Activated CD8-positive, alpha-beta memory T cell treated with anti-CD3 and anti-CD28 coated beads for 4 hours (primary cell): ENCODE results near the gene FUBP3.
"Not testable (repeated sequence)": the region's sequence is repeated elsewhere in the genome, so short reads cannot be mapped to it uniquely, and the experiment has no call there.

Experiments used
- DNase-seq, 2 donors: peaks; one replicate each; pipeline ENCODE4 v3.0.0-alpha.2; 2020; ENCODE audit warnings: low read depth in 2 of 2

FUBP3 gene

GRCh38 chr9:130556396-130557076 lies 22.8 kb upstream of the FUBP3 start:
- no peak for DNase-seq

DNA sequence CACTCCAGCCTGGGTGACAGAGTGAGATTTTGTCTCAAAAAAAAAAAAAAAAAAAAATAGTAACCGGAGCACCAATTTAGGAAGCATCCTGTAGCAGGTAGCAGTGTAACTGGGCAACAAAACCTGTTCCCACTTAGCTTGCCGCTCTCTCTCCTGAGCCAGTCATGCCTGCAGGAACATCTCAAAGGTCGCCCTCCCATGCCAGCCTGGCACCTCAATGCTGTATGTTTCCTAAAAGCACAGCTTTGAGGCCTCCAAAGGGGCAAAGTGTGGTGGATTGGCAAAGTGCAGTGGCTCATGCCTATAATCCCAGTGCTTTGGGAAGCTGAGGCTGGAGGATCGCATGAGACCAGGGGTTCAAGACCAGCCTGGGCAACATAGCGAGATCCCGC lies 22.3 kb upstream of the FUBP3 start:
- no peak for DNase-seq

- DNase-seq, result no peak
Measured at GRCh38 chr9:130561056-130561455, 18.3 kb upstream of the FUBP3 start.

- not testable (repeated sequence) for DNase-seq
Measured at GRCh38 chr9:130562525-130562924, 16.9 kb upstream of the FUBP3 start.

- DNase-seq, result no peak
Measured at GRCh38 chr9:130563797-130564196, 15.6 kb upstream of the FUBP3 start.

- no peak for DNase-seq
Measured at GRCh38 chr9:130565792-130566191, 13.6 kb upstream of the FUBP3 start.

- no peak for DNase-seq
Measured at GRCh38 chr9:130570208-130570607, 9.2 kb upstream of the FUBP3 start.

- DNase-seq, result no peak
Measured at GRCh38 chr9:130575514-130575913, 3.9 kb upstream of the FUBP3 start.

DNA sequence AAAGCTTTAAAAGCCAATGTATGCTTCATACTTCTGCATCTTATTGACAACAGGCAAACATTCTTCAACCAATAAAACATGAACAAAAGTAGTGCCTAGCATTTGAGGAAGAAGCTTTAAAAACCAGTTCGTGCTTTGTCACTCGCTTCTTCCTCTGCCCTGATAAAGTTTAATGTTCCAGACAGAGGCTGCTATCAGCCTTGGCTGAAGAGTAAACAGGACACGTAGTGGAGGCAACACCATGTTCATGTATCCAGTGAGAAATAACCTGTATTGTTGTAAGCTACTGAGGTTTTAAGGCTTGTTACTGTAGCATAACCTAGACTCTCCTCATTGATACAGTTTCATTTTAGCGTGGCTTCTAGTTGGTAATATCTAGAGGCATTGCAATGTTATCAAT lies 3.2 kb upstream of the FUBP3 start:
- DNase-seq, result no peak

- DNase-seq, result no peak
Measured at GRCh38 chr9:130579738-130580463, 524 bp downstream of the FUBP3 start.

GRCh38 chr9:130581766-130582165 lies 2.4 kb downstream of the FUBP3 start:
- DNase-seq, result no peak

- no peak for DNase-seq
Measured at GRCh38 chr9:130583271-130583670, 3.9 kb downstream of the FUBP3 start.

DNA sequence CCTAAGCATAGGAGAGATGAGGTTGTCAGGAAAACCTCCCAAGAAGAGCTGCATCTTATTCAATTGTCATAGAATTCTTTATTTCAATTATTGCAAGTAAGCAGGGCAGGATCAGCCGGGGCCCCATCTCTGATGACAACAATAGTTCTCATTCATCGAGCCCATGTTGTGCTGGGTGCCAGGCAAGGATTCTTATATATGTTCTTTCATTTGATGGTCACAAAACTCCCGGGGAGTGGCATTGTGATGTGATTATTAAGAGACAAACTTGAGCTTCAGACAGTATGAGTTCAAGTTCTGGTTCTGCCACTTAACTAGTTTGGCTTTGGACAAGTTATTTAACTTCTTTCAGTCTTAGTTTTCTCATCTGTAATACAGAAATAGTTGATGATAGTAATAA lies 8.5 kb downstream of the FUBP3 start:
- no peak for DNase-seq

GRCh38 chr9:130588416-130588815 lies 9.0 kb downstream of the FUBP3 start:
- no peak for DNase-seq

GRCh38 chr9:130589754-130590153 lies 10.4 kb downstream of the FUBP3 start:
- DNase-seq, result no peak

DNA sequence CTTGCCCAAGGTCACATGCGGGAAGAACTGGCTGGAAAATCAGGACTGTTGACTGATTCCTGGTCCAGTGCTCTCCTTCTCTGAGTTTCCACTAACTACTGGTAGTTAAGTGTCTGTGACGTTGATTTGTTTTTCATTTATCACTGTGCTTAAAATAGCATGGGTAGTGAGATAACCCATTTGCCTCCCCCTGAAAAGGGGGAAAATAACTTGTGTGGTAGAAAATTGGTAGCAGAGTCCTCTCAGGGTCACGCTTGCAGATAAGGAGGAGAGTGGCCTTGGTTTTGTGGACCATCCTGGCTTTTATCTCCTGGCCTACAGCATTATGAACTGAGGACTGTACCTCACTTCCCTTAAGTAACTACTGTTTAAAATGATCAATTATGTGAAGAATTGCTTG lies 10.9 kb downstream of the FUBP3 start:
- no peak for DNase-seq

DNA sequence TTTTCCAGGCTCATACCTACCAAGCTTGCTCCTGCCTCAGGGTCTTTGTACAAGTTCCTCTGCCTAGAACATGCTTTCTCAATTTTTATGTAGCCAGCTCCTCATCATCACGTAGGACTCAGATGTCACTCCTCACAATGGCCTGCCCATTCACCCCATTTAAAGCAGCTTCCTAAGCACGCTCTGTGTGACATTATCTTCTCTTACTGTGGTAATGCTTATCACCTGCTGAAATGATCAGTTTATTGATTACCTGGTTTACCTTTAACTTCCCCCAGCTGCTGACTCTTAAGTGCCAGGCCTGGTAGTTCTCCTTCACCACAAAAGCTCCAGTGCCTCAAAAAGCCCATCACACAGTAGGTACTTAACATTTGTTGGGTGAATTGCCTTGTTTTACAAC lies 13.6 kb downstream of the FUBP3 start:
- DNase-seq, result no peak

DNA sequence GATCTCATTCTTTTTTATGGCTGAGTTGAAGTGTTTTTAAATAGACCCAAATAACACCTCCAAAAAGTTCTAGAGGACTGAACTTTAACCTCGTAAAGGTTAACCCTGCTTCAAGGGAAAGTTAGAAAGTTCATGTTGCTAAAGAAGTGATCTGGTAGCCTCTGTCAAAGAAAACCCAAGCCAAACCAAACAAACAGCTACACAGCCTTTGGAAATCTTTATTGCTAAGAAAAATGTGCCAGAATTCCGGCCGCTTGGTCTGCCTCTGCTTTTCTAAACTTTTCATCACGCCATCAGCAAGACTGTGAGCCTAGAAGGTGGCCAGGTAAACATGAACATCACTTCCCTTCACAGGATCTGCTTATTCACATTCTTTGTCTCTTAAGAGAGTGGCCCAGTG lies 17.9 kb downstream of the FUBP3 start:
- DNase-seq, result no peak

DNA sequence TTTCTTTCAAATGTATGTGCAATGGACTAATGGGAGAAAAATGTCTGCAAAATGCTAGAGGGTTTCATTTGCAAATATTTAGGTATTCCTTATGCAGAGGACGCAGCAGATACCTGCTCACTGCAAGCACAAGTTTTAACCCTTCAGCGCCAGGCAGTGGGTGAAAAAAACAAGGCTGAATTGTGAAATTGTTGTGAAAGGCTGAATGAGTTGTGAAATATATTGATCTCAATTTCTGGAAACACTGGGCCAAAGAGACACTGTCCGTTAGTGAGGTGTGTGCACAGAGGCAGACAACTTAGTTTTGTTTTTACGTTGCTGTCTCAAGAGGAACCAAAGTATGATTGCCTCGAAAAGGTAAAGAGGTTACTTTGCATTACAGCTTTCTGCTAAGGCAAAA lies 18.8 kb downstream of the FUBP3 start:
- DNase-seq, result no peak

DNA sequence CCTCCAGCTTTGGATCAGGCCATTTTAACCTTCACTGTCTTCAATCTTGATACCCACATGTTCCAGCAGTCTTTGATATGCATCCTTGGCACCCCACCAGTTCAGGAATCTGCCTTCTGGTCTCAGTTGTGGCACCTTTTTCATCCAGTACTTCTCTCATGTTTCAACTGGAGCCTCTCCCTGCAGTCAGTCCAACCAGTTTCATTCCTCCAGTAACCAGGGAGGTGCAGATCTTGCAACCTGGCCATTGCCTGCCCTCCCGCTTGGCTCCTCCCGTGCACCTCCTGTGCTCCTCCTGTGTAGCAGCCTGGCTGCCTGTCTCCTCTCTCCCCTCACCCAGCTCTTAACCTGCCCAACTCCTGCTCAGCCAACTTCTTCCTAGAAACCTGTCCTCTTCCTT lies 20.2 kb downstream of the FUBP3 start:
- DNase-seq, result no peak

GRCh38 chr9:130601100-130601499 lies 21.7 kb downstream of the FUBP3 start:
- no peak for DNase-seq

- no peak for DNase-seq
Measured at GRCh38 chr9:130604295-130604694, 24.9 kb downstream of the FUBP3 start.

DNA sequence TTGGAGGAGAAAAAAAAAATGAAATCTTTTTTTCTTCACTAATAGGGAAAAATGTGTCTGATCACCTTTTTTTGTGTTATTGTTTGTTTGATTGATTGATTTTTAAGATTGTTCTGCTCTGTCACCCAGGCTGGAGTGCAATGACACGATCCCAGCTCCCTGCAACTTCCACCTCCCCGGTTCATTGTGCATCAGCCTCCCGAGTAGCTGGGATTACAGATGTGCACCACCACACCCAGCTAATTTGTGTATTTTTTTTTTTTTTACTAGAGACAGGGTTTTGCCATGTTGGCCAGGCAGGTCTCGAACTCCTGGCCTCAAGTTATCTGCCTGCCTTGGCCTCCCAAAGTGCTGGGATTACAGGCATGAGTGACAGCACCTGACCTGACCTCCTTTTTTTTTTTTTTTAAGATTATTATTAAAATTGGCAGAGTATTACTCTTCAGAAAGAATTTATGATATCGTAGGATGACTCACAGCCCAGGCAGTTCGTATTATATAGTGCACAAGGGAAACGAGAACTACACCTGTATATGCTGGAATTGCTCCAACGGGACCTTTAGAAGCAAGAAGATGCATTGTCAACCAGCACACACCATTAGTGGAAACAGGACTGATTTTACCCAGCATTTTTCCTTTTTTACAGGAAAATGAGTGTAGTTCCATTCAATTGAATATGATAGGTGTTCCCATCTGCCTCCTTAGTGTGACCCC lies 27.7 kb downstream of the FUBP3 start:
- DNase-seq, result no peak
